Activated naive CD8-positive, alpha-beta T cell treated with anti-CD3 and anti-CD28 coated beads for 36 hours (primary cell): ENCODE data around the gene FLVCR2. TPM values are rescaled to one million over a fixed set of nuclear protein-coding genes. Genes with fewer than 3 reads are reported as not detected.
"Not testable (repeated sequence)": the region's sequence is repeated elsewhere in the genome, so short reads cannot be mapped to it uniquely, and the experiment has no call there.

ENCODE experiments used
- DNase-seq: peaks from one replicate; pipeline ENCODE4 v3.0.0; 2021
- H3K27ac Mint-ChIP-seq: one replicate; pipeline ENCODE4 v1.8.0; 2022; ENCODE audit warnings: mild to moderate bottlenecking, moderate library complexity, mixed read lengths
- H3K27me3 Mint-ChIP-seq: one replicate; pipeline ENCODE4 v1.8.0; 2022; ENCODE audit warnings: mild to moderate bottlenecking, mixed read lengths
- H3K36me3 Mint-ChIP-seq: one replicate; pipeline ENCODE4 v1.8.0; 2021; ENCODE audit warnings: mild to moderate bottlenecking, mixed read lengths
- H3K4me1 Mint-ChIP-seq: one replicate; pipeline ENCODE4 v1.8.0; 2021; ENCODE audit warnings: mixed read lengths
- H3K4me3 Mint-ChIP-seq: one replicate; pipeline ENCODE4 v1.8.0; 2022; ENCODE audit warnings: mild to moderate bottlenecking, moderate library complexity, mixed read lengths
- H3K9me3 Mint-ChIP-seq: one replicate; pipeline ENCODE4 v1.8.0; 2022; ENCODE audit warnings: mixed read lengths
- total RNA-seq, 2 experiments: library from RNA; stranded (reverse); gene quantifications; one replicate each; pipeline ENCODE4 v1.2.3, GENCODE V29; 2021

The FLVCR2 gene
- total RNA-seq, 2 experiments from 2014 or later: 0.64 to 0.78 TPM

- H3K4me1 Mint-ChIP-seq: peaks cover 17% of the 10 kb centered on the region
- peaks cover 42% of the 10 kb centered on the region for H3K36me3 Mint-ChIP-seq
- no peak overlapping the region for H3K4me3 Mint-ChIP-seq
- H3K27ac Mint-ChIP-seq: no peak overlapping the region
- no peaks in the 10 kb centered on the region for H3K27me3 Mint-ChIP-seq
- peaks cover 6% of the 10 kb centered on the region for H3K9me3 Mint-ChIP-seq
- no peak for DNase-seq
Observed at GRCh38 chr14:75673345-75674035, 95.1 kb downstream of the FLVCR2 start.

- H3K4me3 Mint-ChIP-seq: no peak overlapping the region
- peaks cover 20% of the 10 kb centered on the region for H3K4me1 Mint-ChIP-seq
- H3K36me3 Mint-ChIP-seq: peaks cover 30% of the 10 kb centered on the region
- H3K9me3 Mint-ChIP-seq: peaks cover 6% of the 10 kb centered on the region
- H3K27me3 Mint-ChIP-seq: no peaks in the 10 kb centered on the region
- DNase-seq: no peak
- H3K27ac Mint-ChIP-seq: no peak overlapping the region
Observed at GRCh38 chr14:75675265-75675960, 97.0 kb downstream of the FLVCR2 start.

- H3K27ac Mint-ChIP-seq: no peak overlapping the region
- H3K4me3 Mint-ChIP-seq: no peak overlapping the region
- H3K9me3 Mint-ChIP-seq: no peaks in the 10 kb centered on the region
- DNase-seq: no peak
- H3K36me3 Mint-ChIP-seq: peaks cover 31% of the 10 kb centered on the region
- H3K27me3 Mint-ChIP-seq: no peaks in the 10 kb centered on the region
- peaks cover 7% of the 10 kb centered on the region for H3K4me1 Mint-ChIP-seq
Observed at GRCh38 chr14:75685910-75686309, 107.5 kb downstream of the FLVCR2 start.

- H3K9me3 Mint-ChIP-seq: no peaks in the 10 kb centered on the region
- peaks cover 7% of the 10 kb centered on the region for H3K4me1 Mint-ChIP-seq
- no peak for DNase-seq
- no peak overlapping the region for H3K27ac Mint-ChIP-seq
- peaks cover 40% of the 10 kb centered on the region for H3K36me3 Mint-ChIP-seq
- no peaks in the 10 kb centered on the region for H3K27me3 Mint-ChIP-seq
- no peak overlapping the region for H3K4me3 Mint-ChIP-seq
Observed at GRCh38 chr14:75689012-75689411, 110.6 kb downstream of the FLVCR2 start.

GRCh38 chr14:75690010-75690409 is 111.6 kb downstream of the FLVCR2 start:
- Mint-ChIP-seq H3K9me3 (peaks cover 3% of the 10 kb centered on the region), H3K27ac (no peak overlapping the region), H3K36me3 (peaks cover 46% of the 10 kb centered on the region), H3K4me3 (no peak overlapping the region), H3K4me1 (peaks cover 7% of the 10 kb centered on the region), H3K27me3 (no peaks in the 10 kb centered on the region)
- DNase-seq: no peak

GRCh38 chr14:75695025-75695424 is 116.6 kb downstream of the FLVCR2 start:
- H3K4me1 Mint-ChIP-seq, H3K9me3 Mint-ChIP-seq, H3K27me3 Mint-ChIP-seq, DNase-seq, H3K27ac Mint-ChIP-seq, H3K4me3 Mint-ChIP-seq: not testable (repeated sequence)
- H3K36me3 Mint-ChIP-seq: peaks cover 53% of the 10 kb centered on the region

- Mint-ChIP-seq H3K4me3 (no peak overlapping the region), H3K27me3 (no peaks in the 10 kb centered on the region), H3K9me3 (peaks cover 5% of the 10 kb centered on the region), H3K27ac (no peak overlapping the region), H3K4me1 (no peaks in the 10 kb centered on the region), H3K36me3 (peaks cover 43% of the 10 kb centered on the region)
- DNase-seq: no peak
Observed at GRCh38 chr14:75697386-75697785, 119.0 kb downstream of the FLVCR2 start.

Other genes with a start within 250 kb of the FLVCR2 start
- gene JDP2, start 150.6 kb upstream of the FLVCR2 start, total RNA-seq: 1 to 10 TPM; 2.1 TPM
- gene BATF, start 56.2 kb upstream of the FLVCR2 start, total RNA-seq: 10 to 100 TPM; 46.2 to 47.9 TPM
- 10 to 100 TPM; 13.9 to 15.0 TPM for gene ERG28, start 82.3 kb downstream of the FLVCR2 start, total RNA-seq
- gene TTLL5, start 82.6 kb downstream of the FLVCR2 start, total RNA-seq: 10 to 100 TPM; 26.9 to 30.5 TPM